GM12878 (cell line): ENCODE measurements around the gene SOBP. TPM values are rescaled to one million over a fixed set of nuclear protein-coding genes. Genes with fewer than 3 reads are reported as not detected.

Source experiments
- ATAC-seq: fragments of 200-7000 bp; cut with Tn5 transposase; 3 replicates; pipeline ENCODE4 v1.9.1; 2020; ENCODE audit warnings: mild to moderate bottlenecking, moderate library complexity
- BruUV-seq: library from RNA; stranded (reverse); fragments of 400-500 nt; replicated peaks from 2 replicates; lab custom pipeline; 2021; lab: Mats Ljungman, UMichigan
- CTCF ChIA-PET: fragments of 300-600 bp; sonication (Branson Sonifier 250); formaldehyde crosslinking; extraction: SDS; loops from one replicate; lab custom pipeline; 2021; ENCODE audit warnings: inconsistent platforms; lab: Yijun Ruan, JAX
- POLR2A ChIA-PET: fragments of 350-600 bp; formaldehyde crosslinking; extraction: SDS; loops from one replicate; lab custom pipeline; 2021; ENCODE audit warnings: inconsistent platforms; lab: Charles Lee
- RAD21 ChIA-PET: fragments of 300-600 bp; sonication (Branson Sonifier 250); formaldehyde crosslinking; loops from one replicate; lab custom pipeline; 2023; ENCODE audit warnings: antibody characterized with exemption; ENCODE audit not compliant: unreplicated experiment; lab: Charles Lee
- SMC1A ChIA-PET: fragments of 300-600 bp; sonication (Branson Sonifier 250); formaldehyde crosslinking; loops from one replicate; lab custom pipeline; 2023; ENCODE audit not compliant: unreplicated experiment, uncharacterized antibody; lab: Charles Lee
- DNase-seq: peaks from one replicate; pipeline ENCODE4 v3.0.0-alpha.2; 2011; ENCODE audit warnings: low read depth, low spot score
- FAIRE-seq: peaks from 3 replicates; lab custom pipeline; 2011; peaks lifted over from hg19 to GRCh38; lab: Jason Lieb, UNC
- H2AFZ ChIP-seq: 2 replicates; pipeline ENCODE4 v1.6.0; 2011; ENCODE audit warnings: low read depth, low read length, control low read depth; ENCODE audit not compliant: control insufficient read depth
- H3K27ac ChIP-seq: 2 replicates; pipeline ENCODE4 v1.5.1; 2011; ENCODE audit warnings: control low read depth; ENCODE audit not compliant: control insufficient read depth, insufficient read depth
- H3K27me3 ChIP-seq, 2 experiments: replicated peaks in 1 of 2; 2 replicates each; pipeline versions ENCODE4 v1.6.0 to v1.6.1; 2011; ENCODE audit warnings: low read length in 1 of 2; ENCODE audit not compliant: control insufficient read depth in 2 of 2, insufficient read depth in 2 of 2
- H3K36me3 ChIP-seq, 2 experiments: 2 replicates each; pipeline ENCODE4 v1.5.1; 2011; ENCODE audit warnings: low read length in 1 of 2; ENCODE audit not compliant: control insufficient read depth in 2 of 2, insufficient read depth in 2 of 2
- H3K4me1 ChIP-seq: 2 replicates; pipeline ENCODE4 v1.6.1; 2011; ENCODE audit warnings: mild to moderate bottlenecking, low read length, moderate library complexity, mixed read lengths; ENCODE audit not compliant: control insufficient read depth, insufficient read depth
- H3K4me2 ChIP-seq: 2 replicates; pipeline ENCODE4 v1.6.0; 2011; ENCODE audit warnings: control low read depth; ENCODE audit not compliant: control insufficient read depth, insufficient read depth
- H3K4me3 ChIP-seq: fragments of 200-600 bp; sonication (generic); 2 replicates; pipeline ENCODE4 v1.5.1; 2016
- H3K79me2 ChIP-seq: 2 replicates; pipeline ENCODE4 v1.6.0; 2011; ENCODE audit warnings: low read length; ENCODE audit not compliant: control insufficient read depth, insufficient read depth
- H3K9ac ChIP-seq: 2 replicates; pipeline ENCODE4 v1.8.0; 2011; ENCODE audit warnings: low read length, control low read depth, mixed read lengths; ENCODE audit not compliant: control insufficient read depth, insufficient read depth
- H3K9me3 ChIP-seq: replicated peaks from 3 replicates; pipeline ENCODE4 v1.5.1; 2011; ENCODE audit warnings: mild to moderate bottlenecking, low read length; ENCODE audit not compliant: control insufficient read depth, insufficient read depth
- H4K20me1 ChIP-seq: 2 replicates; pipeline ENCODE4 v1.6.0; 2011; ENCODE audit not compliant: control insufficient read depth, insufficient read depth
- KLF5 ChIP-seq: fragments of 450-650 bp; IDR thresholded peaks from 2 replicates; pipeline ENCODE4 v1.6.1; 2014; ENCODE audit warnings: mild to moderate bottlenecking; ENCODE audit not compliant: partially characterized antibody
- NRF1 ChIP-seq: conservative IDR thresholded peaks from 2 replicates; pipeline ENCODE4 v1.6.1; 2011; ENCODE audit warnings: mild to moderate bottlenecking, low read depth, low read length, improper control_type of control experiment
- SPI1 ChIP-seq: IDR thresholded peaks from 2 replicates; pipeline ENCODE4 v1.6.1; 2011; ENCODE audit warnings: low read depth, mild to moderate bottlenecking, low read length, moderate library complexity, borderline replicate concordance; ENCODE audit not compliant: insufficient read depth
- TCF7 ChIP-seq: IDR thresholded peaks from 2 replicates; pipeline ENCODE4 v1.6.1; 2014; ENCODE audit warnings: antibody characterized with exemption, borderline replicate concordance
- ZNF622 ChIP-seq: fragments of 450-650 bp; IDR thresholded peaks from 2 replicates; pipeline ENCODE4 v1.6.1; 2017; ENCODE audit warnings: mild to moderate bottlenecking, inconsistent platforms
- WGBS: methylation state at CpG from one replicate; pipeline ENCODE4 v1.1.6; 2016; ENCODE audit warnings: low lambda C conversion rate; ENCODE audit not compliant: insufficient replicate concordance, insufficient coverage; ENCODE audit errors: missing lambda C conversion rate; 5-methylcytosine and 5-hydroxymethylcytosine counted together
- in situ Hi-C: fragments of 300-500 bp; cut with MboI; formaldehyde crosslinking; loops from 9 replicates; pipeline ENCODE4 v1.14.3; 2018; ENCODE audit warnings: mixed read lengths
- intact Hi-C: fragments of 100-400 bp; cut with micrococcal nuclease; formaldehyde crosslinking; loops from one replicate; pipeline ENCODE4 v1.14.2; 2022; ENCODE audit not compliant: unreplicated experiment
- polyA plus RNA-seq, 11 experiments: library from polyadenylated mRNA; depleted of rRNA in 4 of 11; unstranded in 6 of 11; stranded (reverse) in 5 of 11; fragments of >200 nt; fragmentation: Nextera tagmentation in 4 of 11; fragmentation: Illumina TruSeq in 1 of 11; extraction: Ambion mirVana in 4 of 11; extraction: Trizol in 1 of 11; gene quantifications; 1 replicate in 1 of 11; 2 replicates in 10 of 11; pipeline versions ENCODE4 v1.2.1 to v1.2.3, GENCODE V29; 2011 to 2016; ENCODE audit warnings: inconsistent platforms in 2 of 11, missing spikeins in 2 of 11, low read depth in 1 of 11
- total RNA-seq, 4 experiments: library from RNA; depleted of rRNA in 3 of 4; stranded (reverse); fragments of >200 nt in 3 of 4; fragmentation: Illumina TruSeq in 1 of 4; extraction: Trizol in 1 of 4; gene quantifications; 2 replicates each; pipeline versions ENCODE4 v1.2.1 to v1.2.3, GENCODE V29; 2013 to 2021
- TF ChIP-seq, protein P1 (sequence below): IDR thresholded peaks from 2 replicates; pipeline ENCODE4 v1.6.1; 2012; ENCODE audit warnings: low read length, inconsistent platforms
- TF ChIP-seq, protein P2 (sequence below): IDR thresholded peaks from 2 replicates; pipeline ENCODE4 v1.6.1; 2012; ENCODE audit warnings: improper control_type of control experiment, low read depth, low read length; ENCODE audit not compliant: insufficient replicate concordance

The SOBP gene
- total and polyA plus RNA-seq, 10 of the 15 experiments (the other 5 are each of a cell fraction or from before 2014, with no cell fraction given), result 0.49 to 1.9 (median 0.78) TPM

DNA sequence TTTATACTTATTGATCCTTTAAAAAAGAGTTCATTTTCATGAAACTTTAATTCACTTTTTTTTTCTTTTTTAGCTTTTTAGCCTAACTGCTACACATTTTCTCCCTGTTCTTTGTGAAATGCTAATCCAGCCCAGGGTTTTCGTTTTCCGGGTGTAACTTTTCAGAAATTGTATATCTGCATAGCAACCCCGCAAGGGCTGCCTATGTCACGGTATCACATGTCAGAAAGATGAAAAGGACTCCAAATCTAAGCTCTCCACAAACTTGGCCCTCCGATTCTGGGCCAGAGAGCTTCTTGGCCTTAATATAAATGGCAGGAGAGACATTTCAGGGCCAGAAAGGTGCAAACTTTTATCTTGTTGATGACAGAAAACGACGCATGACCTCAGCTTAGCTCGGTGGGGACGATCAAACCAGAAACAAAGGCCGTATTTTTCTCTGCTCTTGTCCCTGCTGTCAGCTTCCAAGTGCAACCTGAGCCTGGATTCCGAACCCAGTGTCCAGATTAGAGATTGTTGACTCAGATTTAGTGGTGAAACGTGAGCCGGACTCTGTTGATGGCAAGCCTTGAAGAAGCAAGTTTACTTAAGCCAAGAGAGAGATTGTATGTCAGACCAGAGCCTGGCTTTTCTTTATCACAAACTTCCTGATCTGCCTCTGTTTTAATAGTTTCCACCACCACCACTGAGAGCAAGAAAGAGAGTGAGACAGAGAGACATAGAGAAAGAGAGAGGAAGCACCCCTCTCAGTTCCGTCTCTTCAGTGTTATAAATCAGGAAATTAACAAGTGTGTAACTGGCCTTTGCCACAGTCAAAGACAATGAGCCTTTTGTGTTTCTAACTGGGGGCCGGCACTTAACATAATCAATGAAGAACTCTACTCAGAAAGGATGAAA, 176.4 kb downstream of the SOBP start:
- intact Hi-C loops (no loop called here), in situ Hi-C loops (no loop called here)
- H3K27ac ChIP-seq, result no peak overlapping the region
- ChIA-PET POLR2A (no interaction called here), SMC1A (interaction anchor here (0.7 to 1.8 kb wide), 5 partner anchors 8 to 78 kb away, joined by 3 to 4 read pairs (median 4); no protein-coding TSS in a partner anchor), CTCF (interaction anchor here (0.8 to 1.9 kb wide), 5 partner anchors 8 to 349 kb away, joined by 5 to 8 read pairs (median 7); no protein-coding TSS in a partner anchor), RAD21 (no interaction called here)
- no peaks in the 10 kb centered on the region for H3K27me3 ChIP-seq
- H3K4me2 ChIP-seq, result no peak overlapping the region
- no peaks in the 10 kb centered on the region for H3K36me3 ChIP-seq
- DNase-seq (no peak), ATAC-seq (no peak), FAIRE-seq (no peak)
- H3K4me3 ChIP-seq, result no peak overlapping the region
- no peak overlapping the region for H2AFZ ChIP-seq
- no peaks in the 10 kb centered on the region for H4K20me1 ChIP-seq
- 83% methylated on average over 15 of the region's 15 CpGs for WGBS
- H3K9ac ChIP-seq, result no peak overlapping the region
- H3K4me1 ChIP-seq, result peaks cover 28% of the 10 kb centered on the region
- TF ChIP-seq NRF1, result no peak
- peak; percentile 21; the same call in 1 of the 2 replicates for TF ChIP-seq SPI1
- no peak for TF ChIP-seq ZNF622
- TF ChIP-seq, protein P1, sequence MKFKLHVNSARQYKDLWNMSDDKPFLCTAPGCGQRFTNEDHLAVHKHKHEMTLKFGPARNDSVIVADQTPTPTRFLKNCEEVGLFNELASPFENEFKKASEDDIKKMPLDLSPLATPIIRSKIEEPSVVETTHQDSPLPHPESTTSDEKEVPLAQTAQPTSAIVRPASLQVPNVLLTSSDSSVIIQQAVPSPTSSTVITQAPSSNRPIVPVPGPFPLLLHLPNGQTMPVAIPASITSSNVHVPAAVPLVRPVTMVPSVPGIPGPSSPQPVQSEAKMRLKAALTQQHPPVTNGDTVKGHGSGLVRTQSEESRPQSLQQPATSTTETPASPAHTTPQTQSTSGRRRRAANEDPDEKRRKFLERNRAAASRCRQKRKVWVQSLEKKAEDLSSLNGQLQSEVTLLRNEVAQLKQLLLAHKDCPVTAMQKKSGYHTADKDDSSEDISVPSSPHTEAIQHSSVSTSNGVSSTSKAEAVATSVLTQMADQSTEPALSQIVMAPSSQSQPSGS, result no peak
- TF ChIP-seq, protein P2, sequence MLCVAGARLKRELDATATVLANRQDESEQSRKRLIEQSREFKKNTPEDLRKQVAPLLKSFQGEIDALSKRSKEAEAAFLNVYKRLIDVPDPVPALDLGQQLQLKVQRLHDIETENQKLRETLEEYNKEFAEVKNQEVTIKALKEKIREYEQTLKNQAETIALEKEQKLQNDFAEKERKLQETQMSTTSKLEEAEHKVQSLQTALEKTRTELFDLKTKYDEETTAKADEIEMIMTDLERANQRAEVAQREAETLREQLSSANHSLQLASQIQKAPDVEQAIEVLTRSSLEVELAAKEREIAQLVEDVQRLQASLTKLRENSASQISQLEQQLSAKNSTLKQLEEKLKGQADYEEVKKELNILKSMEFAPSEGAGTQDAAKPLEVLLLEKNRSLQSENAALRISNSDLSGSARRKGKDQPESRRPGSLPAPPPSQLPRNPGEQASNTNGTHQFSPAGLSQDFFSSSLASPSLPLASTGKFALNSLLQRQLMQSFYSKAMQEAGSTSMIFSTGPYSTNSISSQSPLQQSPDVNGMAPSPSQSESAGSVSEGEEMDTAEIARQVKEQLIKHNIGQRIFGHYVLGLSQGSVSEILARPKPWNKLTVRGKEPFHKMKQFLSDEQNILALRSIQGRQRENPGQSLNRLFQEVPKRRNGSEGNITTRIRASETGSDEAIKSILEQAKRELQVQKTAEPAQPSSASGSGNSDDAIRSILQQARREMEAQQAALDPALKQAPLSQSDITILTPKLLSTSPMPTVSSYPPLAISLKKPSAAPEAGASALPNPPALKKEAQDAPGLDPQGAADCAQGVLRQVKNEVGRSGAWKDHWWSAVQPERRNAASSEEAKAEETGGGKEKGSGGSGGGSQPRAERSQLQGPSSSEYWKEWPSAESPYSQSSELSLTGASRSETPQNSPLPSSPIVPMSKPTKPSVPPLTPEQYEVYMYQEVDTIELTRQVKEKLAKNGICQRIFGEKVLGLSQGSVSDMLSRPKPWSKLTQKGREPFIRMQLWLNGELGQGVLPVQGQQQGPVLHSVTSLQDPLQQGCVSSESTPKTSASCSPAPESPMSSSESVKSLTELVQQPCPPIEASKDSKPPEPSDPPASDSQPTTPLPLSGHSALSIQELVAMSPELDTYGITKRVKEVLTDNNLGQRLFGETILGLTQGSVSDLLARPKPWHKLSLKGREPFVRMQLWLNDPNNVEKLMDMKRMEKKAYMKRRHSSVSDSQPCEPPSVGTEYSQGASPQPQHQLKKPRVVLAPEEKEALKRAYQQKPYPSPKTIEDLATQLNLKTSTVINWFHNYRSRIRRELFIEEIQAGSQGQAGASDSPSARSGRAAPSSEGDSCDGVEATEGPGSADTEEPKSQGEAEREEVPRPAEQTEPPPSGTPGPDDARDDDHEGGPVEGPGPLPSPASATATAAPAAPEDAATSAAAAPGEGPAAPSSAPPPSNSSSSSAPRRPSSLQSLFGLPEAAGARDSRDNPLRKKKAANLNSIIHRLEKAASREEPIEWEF, result peak; percentile 29
- TF ChIP-seq TCF7, result no peak
- no peak for TF ChIP-seq KLF5
- TF ChIP-seq, all 136 proteins: peak for 2
- Histone ChIP-seq H3K9me3 (no peaks in the 10 kb centered on the region), H3K79me2 (no peaks in the 10 kb centered on the region)
- BruUV-seq, result no TSS peak
